GM12878 (cell line): ENCODE data around the gene RPS5. TPM values are rescaled to one million over a fixed set of nuclear protein-coding genes. Genes with fewer than 3 reads are reported as not detected.

Experiments
- ATAC-seq: fragments of 200-7000 bp; cut with Tn5 transposase; 3 replicates; pipeline ENCODE4 v1.9.1; 2020; ENCODE audit warnings: mild to moderate bottlenecking, moderate library complexity
- BruUV-seq: library from RNA; stranded (reverse); fragments of 400-500 nt; replicated peaks from 2 replicates; lab custom pipeline; 2021; lab: Mats Ljungman, UMichigan
- CTCF ChIA-PET: fragments of 300-600 bp; sonication (Branson Sonifier 250); formaldehyde crosslinking; extraction: SDS; loops from one replicate; lab custom pipeline; 2021; ENCODE audit warnings: inconsistent platforms; lab: Yijun Ruan, JAX
- POLR2A ChIA-PET: fragments of 350-600 bp; formaldehyde crosslinking; extraction: SDS; loops from one replicate; lab custom pipeline; 2021; ENCODE audit warnings: inconsistent platforms; lab: Charles Lee
- RAD21 ChIA-PET: fragments of 300-600 bp; sonication (Branson Sonifier 250); formaldehyde crosslinking; loops from one replicate; lab custom pipeline; 2023; ENCODE audit warnings: antibody characterized with exemption; ENCODE audit not compliant: unreplicated experiment; lab: Charles Lee
- SMC1A ChIA-PET: fragments of 300-600 bp; sonication (Branson Sonifier 250); formaldehyde crosslinking; loops from one replicate; lab custom pipeline; 2023; ENCODE audit not compliant: unreplicated experiment, uncharacterized antibody; lab: Charles Lee
- DNase-seq: peaks from one replicate; pipeline ENCODE4 v3.0.0-alpha.2; 2011; ENCODE audit warnings: low read depth, low spot score
- FAIRE-seq: peaks from 3 replicates; lab custom pipeline; 2011; peaks lifted over from hg19 to GRCh38; lab: Jason Lieb, UNC
- H2AFZ ChIP-seq: 2 replicates; pipeline ENCODE4 v1.6.0; 2011; ENCODE audit warnings: low read depth, low read length, control low read depth; ENCODE audit not compliant: control insufficient read depth
- H3K27ac ChIP-seq: 2 replicates; pipeline ENCODE4 v1.5.1; 2011; ENCODE audit warnings: control low read depth; ENCODE audit not compliant: control insufficient read depth, insufficient read depth
- H3K27me3 ChIP-seq, 2 experiments: replicated peaks in 1 of 2; 2 replicates each; pipeline versions ENCODE4 v1.6.0 to v1.6.1; 2011; ENCODE audit warnings: low read length in 1 of 2; ENCODE audit not compliant: control insufficient read depth in 2 of 2, insufficient read depth in 2 of 2
- H3K36me3 ChIP-seq, 2 experiments: 2 replicates each; pipeline ENCODE4 v1.5.1; 2011; ENCODE audit warnings: low read length in 1 of 2; ENCODE audit not compliant: control insufficient read depth in 2 of 2, insufficient read depth in 2 of 2
- H3K4me1 ChIP-seq: 2 replicates; pipeline ENCODE4 v1.6.1; 2011; ENCODE audit warnings: mild to moderate bottlenecking, low read length, moderate library complexity, mixed read lengths; ENCODE audit not compliant: control insufficient read depth, insufficient read depth
- H3K4me2 ChIP-seq: 2 replicates; pipeline ENCODE4 v1.6.0; 2011; ENCODE audit warnings: control low read depth; ENCODE audit not compliant: control insufficient read depth, insufficient read depth
- H3K4me3 ChIP-seq: fragments of 200-600 bp; sonication (generic); 2 replicates; pipeline ENCODE4 v1.5.1; 2016
- H3K79me2 ChIP-seq: 2 replicates; pipeline ENCODE4 v1.6.0; 2011; ENCODE audit warnings: low read length; ENCODE audit not compliant: control insufficient read depth, insufficient read depth
- H3K9ac ChIP-seq: 2 replicates; pipeline ENCODE4 v1.8.0; 2011; ENCODE audit warnings: low read length, control low read depth, mixed read lengths; ENCODE audit not compliant: control insufficient read depth, insufficient read depth
- H3K9me3 ChIP-seq: replicated peaks from 3 replicates; pipeline ENCODE4 v1.5.1; 2011; ENCODE audit warnings: mild to moderate bottlenecking, low read length; ENCODE audit not compliant: control insufficient read depth, insufficient read depth
- H4K20me1 ChIP-seq: 2 replicates; pipeline ENCODE4 v1.6.0; 2011; ENCODE audit not compliant: control insufficient read depth, insufficient read depth
- CTCF ChIP-seq, 3 experiments: IDR thresholded peaks in 2 of 3; conservative IDR thresholded peaks in 1 of 3; 2 replicates each; pipeline ENCODE4 v1.5.1; 2011; ENCODE audit warnings: low read depth in 3 of 3, low read length in 3 of 3, mild to moderate bottlenecking in 3 of 3, control low read depth in 2 of 3, moderate library complexity in 2 of 3, inconsistent platforms in 1 of 3, mixed read lengths in 1 of 3; ENCODE audit not compliant: control insufficient read depth in 2 of 3, insufficient read depth in 1 of 3; ENCODE audit errors: extremely low read depth in 1 of 3
- RUNX3 ChIP-seq: IDR thresholded peaks from 2 replicates; pipeline ENCODE4 v1.6.1; 2012; ENCODE audit warnings: low read length, inconsistent platforms
- TCF7 ChIP-seq: IDR thresholded peaks from 2 replicates; pipeline ENCODE4 v1.6.1; 2014; ENCODE audit warnings: antibody characterized with exemption, borderline replicate concordance
- ZNF24 ChIP-seq: fragments of 450-650 bp; IDR thresholded peaks from 2 replicates; pipeline ENCODE4 v1.6.1; 2017; ENCODE audit warnings: antibody characterized with exemption, mild to moderate bottlenecking
- WGBS: methylation state at CpG from one replicate; pipeline ENCODE4 v1.1.6; 2016; ENCODE audit warnings: low lambda C conversion rate; ENCODE audit not compliant: insufficient replicate concordance, insufficient coverage; ENCODE audit errors: missing lambda C conversion rate; 5-methylcytosine and 5-hydroxymethylcytosine counted together
- in situ Hi-C: fragments of 300-500 bp; cut with MboI; formaldehyde crosslinking; loops from 9 replicates; pipeline ENCODE4 v1.14.3; 2018; ENCODE audit warnings: mixed read lengths
- intact Hi-C: fragments of 100-400 bp; cut with micrococcal nuclease; formaldehyde crosslinking; loops from one replicate; pipeline ENCODE4 v1.14.2; 2022; ENCODE audit not compliant: unreplicated experiment
- polyA plus RNA-seq, 11 experiments: library from polyadenylated mRNA; depleted of rRNA in 4 of 11; unstranded in 6 of 11; stranded (reverse) in 5 of 11; fragments of >200 nt; fragmentation: Nextera tagmentation in 4 of 11; fragmentation: Illumina TruSeq in 1 of 11; extraction: Ambion mirVana in 4 of 11; extraction: Trizol in 1 of 11; gene quantifications; 1 replicate in 1 of 11; 2 replicates in 10 of 11; pipeline versions ENCODE4 v1.2.1 to v1.2.3, GENCODE V29; 2011 to 2016; ENCODE audit warnings: inconsistent platforms in 2 of 11, missing spikeins in 2 of 11, low read depth in 1 of 11
- total RNA-seq, 4 experiments: library from RNA; depleted of rRNA in 3 of 4; stranded (reverse); fragments of >200 nt in 3 of 4; fragmentation: Illumina TruSeq in 1 of 4; extraction: Trizol in 1 of 4; gene quantifications; 2 replicates each; pipeline versions ENCODE4 v1.2.1 to v1.2.3, GENCODE V29; 2013 to 2021

RPS5 gene
- total and polyA plus RNA-seq, 10 of the 15 experiments (the other 5 are each of a cell fraction or from before 2014, with no cell fraction given): 1,284 to 3,652 (median 1,922) TPM

GRCh38 chr19:58372311-58373133 lies 14.5 kb upstream of the RPS5 start:
- H4K20me1 ChIP-seq: no peaks in the 10 kb centered on the region
- intact Hi-C loops: no loop called here
- H3K79me2 ChIP-seq: no peaks in the 10 kb centered on the region
- no peak for ATAC-seq
- ChIA-PET RAD21 (no interaction called here), POLR2A (interaction anchor here (1.4 kb wide), 1 partner anchor 7 kb away, joined by 4 read pairs; no protein-coding TSS in a partner anchor), CTCF (no interaction called here), SMC1A (interaction anchor here (2.7 kb wide), 1 partner anchor 8 kb away, joined by 7 read pairs; no protein-coding TSS in a partner anchor)
- no peak for FAIRE-seq
- H3K27ac ChIP-seq: no peak overlapping the region
- no peaks in the 10 kb centered on the region for H3K36me3 ChIP-seq
- BruUV-seq: no TSS peak
- no peak overlapping the region for H3K4me2 ChIP-seq
- in situ Hi-C loops: no loop called here
- no peak for DNase-seq
- WGBS: 60% methylated on average over 15 of the region's 15 CpGs
- H3K9me3 ChIP-seq: no peaks in the 10 kb centered on the region
- no peaks in the 10 kb centered on the region for H3K27me3 ChIP-seq
- H3K9ac ChIP-seq: no peak overlapping the region
- H3K4me3 ChIP-seq: no peak overlapping the region
- TF ChIP-seq ZNF24 (no peak), RUNX3 (no peak), CTCF (IDR thresholded peaks at IDR 0.05 in 2 of 3, conservative IDR thresholded peaks at IDR 0.05 in 1 of 3; ENCODE audit: control insufficient read depth in 2 of 3, extremely low read depth in 1 of 3, insufficient read depth in 1 of 3, low read depth in 3 of 3, low read length in 3 of 3) (0 out of 6 replicates have a peak, but pooled peaks of 2 of the 3 experiments have one; percentile 5), TCF7 (no peak)
- no peaks in the 10 kb centered on the region for H3K4me1 ChIP-seq
- H2AFZ ChIP-seq: no peak overlapping the region
